CD8-positive, alpha-beta memory T cell (primary cell): Measurements from ENCODE around the gene ADGRG7. TPM values are rescaled to one million over a fixed set of nuclear protein-coding genes. Genes with fewer than 3 reads are reported as not detected.
A peak's percentile ranks its signal among the peaks of the same experiment; 100 is the strongest.
"Not testable (repeated sequence)": the region's sequence is repeated elsewhere in the genome, so short reads cannot be mapped to it uniquely, and the experiment has no call there.

ENCODE experiments used
- CTCF ChIA-PET: fragments of 350-600 bp; sonication (Branson Sonifier 250); formaldehyde crosslinking; loops from one replicate; lab custom pipeline; 2021; ENCODE audit warnings: antibody characterized with exemption; lab: Charles Lee
- POLR2A ChIA-PET: fragments of 350-600 bp; sonication (Branson Sonifier 250); formaldehyde crosslinking; loops from one replicate; lab custom pipeline; 2021; ENCODE audit warnings: antibody characterized with exemption; lab: Charles Lee
- DNase-seq, 5 donors: peaks; one replicate each; pipeline versions ENCODE4 v3.0.0 to v3.0.0-alpha.2; 2020 to 2022; ENCODE audit warnings: mixed read lengths in 1 of 5
- H3K27ac ChIP-seq: one replicate; pipeline ENCODE4 v1.7.0; 2013; ENCODE audit warnings: low read depth, mild to moderate bottlenecking, low read length, moderate library complexity
- H3K27me3 ChIP-seq: 2 replicates; pipeline ENCODE4 v1.7.0; 2013; ENCODE audit warnings: low read length, mild to moderate bottlenecking; ENCODE audit not compliant: insufficient read depth, poor library complexity, severe bottlenecking
- H3K36me3 ChIP-seq: 2 replicates; pipeline ENCODE4 v1.7.0; 2013; ENCODE audit warnings: mild to moderate bottlenecking, low read length, moderate library complexity; ENCODE audit not compliant: insufficient read depth
- H3K4me1 ChIP-seq: 2 replicates; pipeline ENCODE4 v1.7.0; 2013; ENCODE audit warnings: mild to moderate bottlenecking, low read length, moderate library complexity; ENCODE audit not compliant: insufficient read depth
- H3K4me3 ChIP-seq: 2 replicates; pipeline ENCODE4 v1.7.0; 2013; ENCODE audit warnings: mild to moderate bottlenecking, low read length
- H3K9me3 ChIP-seq: 2 replicates; pipeline ENCODE4 v1.7.0; 2013; ENCODE audit warnings: mild to moderate bottlenecking, low read length
- H3K27ac Mint-ChIP-seq, 8 donors: one replicate each; pipeline ENCODE4 v1.8.0; 2020 to 2021; ENCODE audit warnings: mixed read lengths in 8 of 8, mild to moderate bottlenecking in 6 of 8, inconsistent platforms in 3 of 8, moderate library complexity in 3 of 8
- H3K27me3 Mint-ChIP-seq, 2 donors: one replicate each; pipeline ENCODE4 v1.8.0; 2020 to 2021; ENCODE audit warnings: mixed read lengths in 2 of 2, mild to moderate bottlenecking in 1 of 2, moderate library complexity in 1 of 2
- H3K36me3 Mint-ChIP-seq, 3 donors: one replicate each; pipeline ENCODE4 v1.8.0; 2020 to 2021; ENCODE audit warnings: mixed read lengths in 3 of 3, inconsistent platforms in 1 of 3, mild to moderate bottlenecking in 1 of 3
- H3K4me1 Mint-ChIP-seq, 3 donors: one replicate each; pipeline ENCODE4 v1.8.0; 2020 to 2021; ENCODE audit warnings: mixed read lengths in 3 of 3, inconsistent platforms in 1 of 3, mild to moderate bottlenecking in 1 of 3
- H3K4me3 Mint-ChIP-seq, 7 donors: one replicate each; pipeline ENCODE4 v1.8.0; 2020 to 2021; ENCODE audit warnings: mixed read lengths in 7 of 7, mild to moderate bottlenecking in 6 of 7, moderate library complexity in 4 of 7, inconsistent platforms in 2 of 7
- H3K9me3 Mint-ChIP-seq, 5 donors: one replicate each; pipeline ENCODE4 v1.8.0; 2020 to 2022; ENCODE audit warnings: mixed read lengths in 5 of 5, mild to moderate bottlenecking in 3 of 5, moderate library complexity in 2 of 5, inconsistent platforms in 1 of 5
- polyA plus RNA-seq: library from polyadenylated mRNA; unstranded; fragments of 300-500 nt; fragmentation: Illumina TruSeq; gene quantifications from one replicate; pipeline ENCODE4 v1.2.3, GENCODE V29; 2021
- total RNA-seq, 2 experiments: library from RNA; stranded (reverse); gene quantifications; one replicate each; pipeline ENCODE4 v1.2.3, GENCODE V29; 2021

The ADGRG7 gene
- total and polyA plus RNA-seq, 3 experiments from 2014 or later, result not detected

DNA sequence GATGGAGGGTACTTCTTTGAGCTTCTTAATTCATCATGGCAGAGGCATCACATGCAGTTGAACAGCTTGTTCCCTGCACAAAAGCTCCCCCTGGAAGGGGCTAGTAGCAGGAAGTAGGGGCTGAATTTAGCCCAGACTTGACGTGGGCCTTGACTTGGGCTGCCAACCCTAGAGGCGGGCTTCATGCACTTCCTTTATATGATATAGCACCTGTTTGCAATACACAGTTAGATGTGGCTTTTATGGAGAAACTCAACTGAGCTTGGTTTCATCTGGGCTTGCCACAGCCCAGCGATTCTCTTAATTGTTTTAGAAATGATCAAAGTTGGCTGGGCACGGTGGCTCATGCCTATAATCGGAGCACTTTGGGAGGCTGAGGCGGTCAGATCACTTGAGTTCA, 33.7 kb upstream of the ADGRG7 start:
- Mint-ChIP-seq H3K9me3 (no peaks in the 10 kb centered on the region), H3K4me1 (no peaks in the 10 kb centered on the region), H3K4me3 (no peak overlapping the region), H3K36me3 (no peaks in the 10 kb centered on the region), H3K27me3 (peaks cover 6 to 21% of the 10 kb centered on the region in 2 donors), H3K27ac (no peak overlapping the region)
- Histone ChIP-seq H3K27me3 (no peaks in the 10 kb centered on the region), H3K9me3 (no peaks in the 10 kb centered on the region), H3K4me1 (no peaks in the 10 kb centered on the region), H3K27ac (no peak overlapping the region), H3K36me3 (no peaks in the 10 kb centered on the region), H3K4me3 (no peak overlapping the region)
- POLR2A ChIA-PET, result no interaction called here
- CTCF ChIA-PET, result no interaction called here
- DNase-seq, result no peak

DNA sequence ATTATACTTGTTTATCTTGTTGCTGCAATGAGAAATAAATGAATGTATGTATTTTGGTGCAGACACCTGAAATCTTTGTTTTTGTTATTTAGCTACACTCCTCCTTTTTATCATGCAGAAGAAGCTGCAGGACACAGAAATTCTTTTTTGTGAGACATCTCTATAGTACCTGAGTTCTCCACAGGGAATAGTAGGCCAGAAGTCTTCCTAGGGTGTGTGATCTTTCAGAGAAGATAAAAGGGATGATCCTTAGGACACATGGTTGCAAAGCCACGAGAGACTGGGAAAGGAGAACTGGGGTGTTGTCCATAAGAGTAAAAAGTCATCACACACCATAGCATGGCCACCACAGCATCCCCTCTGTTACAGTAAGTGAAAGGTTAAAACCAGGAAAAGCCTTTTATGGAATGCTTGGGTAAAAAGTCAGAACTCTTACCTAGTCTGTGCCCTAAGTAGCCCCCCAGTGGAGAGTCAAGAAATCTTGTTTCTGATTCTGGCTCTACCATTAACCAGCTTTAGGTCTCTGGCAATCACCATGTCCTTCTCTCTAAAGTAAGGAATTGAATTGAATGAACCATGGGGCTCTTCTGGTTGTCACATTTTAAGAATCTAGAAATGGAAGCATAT, 31.9 kb upstream of the ADGRG7 start:
- CTCF ChIA-PET, result interaction anchor here (1.2 kb wide), 1 partner anchor 12 kb away, joined by 3 read pairs; no protein-coding TSS in a partner anchor

DNA sequence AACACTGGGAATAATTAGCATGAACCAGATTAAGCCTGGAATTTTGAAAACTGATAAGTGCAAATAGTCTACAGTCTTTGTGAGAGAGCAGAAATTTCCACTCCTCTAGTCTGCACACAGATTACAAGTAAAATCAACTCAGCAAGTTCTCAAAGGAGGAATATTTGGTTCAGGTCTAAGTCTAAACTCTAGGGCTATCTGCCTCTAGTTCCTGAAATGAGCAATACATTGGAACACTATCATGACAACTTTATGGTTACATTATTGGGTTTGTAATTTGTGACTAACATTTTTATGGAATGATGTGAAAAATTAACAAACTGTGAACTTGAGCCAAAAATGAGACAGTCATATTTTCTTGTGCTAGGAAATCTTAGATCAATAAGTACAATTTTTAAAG, 30.8 kb upstream of the ADGRG7 start:
- H3K27me3 Mint-ChIP-seq, result peaks cover 6 to 29% of the 10 kb centered on the region in 2 donors
- Histone ChIP-seq H3K27me3 (no peaks in the 10 kb centered on the region), H3K36me3 (no peaks in the 10 kb centered on the region), H3K4me3 (no peak overlapping the region), H3K9me3 (no peaks in the 10 kb centered on the region), H3K4me1 (no peaks in the 10 kb centered on the region), H3K27ac (no peak overlapping the region)
- POLR2A ChIA-PET, result no interaction called here
- no peak overlapping the region for H3K4me3 Mint-ChIP-seq
- no peaks in the 10 kb centered on the region for H3K36me3 Mint-ChIP-seq
- H3K9me3 Mint-ChIP-seq, result no peaks in the 10 kb centered on the region
- H3K27ac Mint-ChIP-seq, result no peak overlapping the region
- H3K4me1 Mint-ChIP-seq, result no peaks in the 10 kb centered on the region
- no peak for DNase-seq
- CTCF ChIA-PET, result no interaction called here

More for the DNA sequence above, 31.9 kb upstream of the ADGRG7 start:
- no peaks in the 10 kb centered on the region for H3K9me3 ChIP-seq
- H3K36me3 ChIP-seq, result no peaks in the 10 kb centered on the region
- H3K4me3 ChIP-seq, result no peak overlapping the region
- DNase-seq, result no peak
- Mint-ChIP-seq H3K27ac (no peak overlapping the region), H3K4me3 (no peak overlapping the region), H3K4me1 (no peaks in the 10 kb centered on the region), H3K9me3 (no peaks in the 10 kb centered on the region), H3K36me3 (no peaks in the 10 kb centered on the region), H3K27me3 (peaks cover 6 to 29% of the 10 kb centered on the region in 2 donors)
- no peaks in the 10 kb centered on the region for H3K4me1 ChIP-seq
- H3K27ac ChIP-seq, result no peak overlapping the region
- H3K27me3 ChIP-seq, result no peaks in the 10 kb centered on the region
- POLR2A ChIA-PET, result no interaction called here

DNA sequence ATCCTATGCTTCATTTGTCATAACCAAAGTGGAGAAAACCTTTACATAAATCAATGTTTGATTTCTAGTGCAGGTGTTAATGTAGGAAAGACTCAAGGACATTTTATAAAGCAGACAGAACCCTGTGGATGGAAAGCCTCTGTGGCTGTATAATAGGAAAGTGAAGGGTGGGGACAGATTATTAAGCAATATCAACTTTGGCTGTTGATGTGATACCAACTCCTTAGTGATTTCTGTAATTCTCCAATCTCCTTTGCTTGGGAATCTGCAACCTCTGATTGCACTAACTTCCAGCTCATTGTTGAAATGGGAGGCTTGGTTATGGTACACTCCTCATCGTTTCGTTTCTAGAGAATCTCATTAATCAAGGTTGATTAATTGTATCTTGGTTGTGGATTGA, 29.3 kb upstream of the ADGRG7 start:
- H3K4me3 ChIP-seq, result no peak overlapping the region
- POLR2A ChIA-PET, result no interaction called here

DNA sequence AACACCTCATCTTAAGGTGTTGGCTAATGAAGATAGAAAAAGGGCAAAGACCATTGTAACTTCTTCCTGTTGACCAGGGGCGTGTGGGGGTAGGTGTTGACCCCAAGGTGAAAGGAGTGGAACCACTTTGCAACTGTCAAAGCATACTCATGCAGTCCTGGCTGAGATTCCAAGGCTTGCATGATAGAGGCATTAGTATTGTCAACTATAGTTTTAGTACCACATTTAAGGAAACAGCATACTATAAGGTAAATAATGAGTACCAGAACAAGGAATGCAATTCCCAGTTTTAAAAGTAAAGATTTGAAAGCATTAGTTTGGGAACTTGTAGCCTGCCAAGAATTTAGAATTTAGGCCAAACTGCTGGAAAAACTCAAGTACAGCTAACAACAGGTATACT, 27.8 kb upstream of the ADGRG7 start:
- no peaks in the 10 kb centered on the region for H3K36me3 Mint-ChIP-seq

More for the DNA sequence above, 29.3 kb upstream of the ADGRG7 start:
- Mint-ChIP-seq H3K4me1 (no peaks in the 10 kb centered on the region), H3K27me3 (peaks cover 6 to 18% of the 10 kb centered on the region in 2 donors), H3K36me3 (no peaks in the 10 kb centered on the region), H3K4me3 (no peak overlapping the region), H3K27ac (no peak overlapping the region), H3K9me3 (no peaks in the 10 kb centered on the region)
- H3K27ac ChIP-seq, result no peak overlapping the region
- no peak for DNase-seq
- no peaks in the 10 kb centered on the region for H3K27me3 ChIP-seq
- H3K36me3 ChIP-seq, result no peaks in the 10 kb centered on the region
- CTCF ChIA-PET, result interaction anchor here (1.5 kb wide), 1 partner anchor 10 kb away, joined by 4 read pairs; no protein-coding TSS in a partner anchor
- H3K4me1 ChIP-seq, result no peaks in the 10 kb centered on the region
- H3K9me3 ChIP-seq, result no peaks in the 10 kb centered on the region

DNA sequence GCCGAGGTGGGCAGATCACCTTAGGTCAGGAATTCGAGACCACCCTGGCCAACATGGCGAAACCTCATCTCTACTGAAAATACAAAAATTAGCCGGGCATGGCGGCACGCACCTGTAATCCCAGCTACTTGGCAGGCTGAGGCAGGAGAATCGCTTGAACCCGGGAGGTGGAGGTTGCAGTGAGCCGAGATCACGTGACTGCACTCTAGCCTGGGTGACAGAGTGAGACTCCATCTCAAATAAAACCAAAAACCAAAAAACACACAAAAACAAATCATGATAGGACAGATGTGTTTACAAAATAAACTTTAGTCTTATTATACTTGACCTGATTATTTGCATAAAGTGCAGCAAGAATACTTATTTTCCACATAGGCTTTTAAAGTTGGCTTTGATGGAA, 27.2 kb upstream of the ADGRG7 start:
- H3K27ac Mint-ChIP-seq, DNase-seq, H3K27me3 ChIP-seq, H3K4me3 Mint-ChIP-seq, H3K27me3 Mint-ChIP-seq, H3K4me1 ChIP-seq, H3K27ac ChIP-seq, H3K36me3 ChIP-seq, H3K4me1 Mint-ChIP-seq, H3K36me3 Mint-ChIP-seq, H3K9me3 Mint-ChIP-seq, H3K9me3 ChIP-seq, CTCF ChIA-PET, POLR2A ChIA-PET, H3K4me3 ChIP-seq: not testable (repeated sequence)

More for the DNA sequence above, 27.8 kb upstream of the ADGRG7 start:
- no peaks in the 10 kb centered on the region for H3K36me3 ChIP-seq
- no peak overlapping the region for H3K4me3 Mint-ChIP-seq
- ChIA-PET CTCF (no interaction called here), POLR2A (no interaction called here)
- no peak for DNase-seq
- H3K4me1 ChIP-seq, result no peaks in the 10 kb centered on the region
- no peak overlapping the region for H3K27ac ChIP-seq
- H3K27me3 Mint-ChIP-seq, result peaks cover 6 to 11% of the 10 kb centered on the region in 2 donors
- H3K9me3 ChIP-seq, result no peaks in the 10 kb centered on the region
- no peak overlapping the region for H3K4me3 ChIP-seq
- no peak overlapping the region for H3K27ac Mint-ChIP-seq
- H3K9me3 Mint-ChIP-seq, result no peaks in the 10 kb centered on the region
- no peaks in the 10 kb centered on the region for H3K27me3 ChIP-seq
- no peaks in the 10 kb centered on the region for H3K4me1 Mint-ChIP-seq

DNA sequence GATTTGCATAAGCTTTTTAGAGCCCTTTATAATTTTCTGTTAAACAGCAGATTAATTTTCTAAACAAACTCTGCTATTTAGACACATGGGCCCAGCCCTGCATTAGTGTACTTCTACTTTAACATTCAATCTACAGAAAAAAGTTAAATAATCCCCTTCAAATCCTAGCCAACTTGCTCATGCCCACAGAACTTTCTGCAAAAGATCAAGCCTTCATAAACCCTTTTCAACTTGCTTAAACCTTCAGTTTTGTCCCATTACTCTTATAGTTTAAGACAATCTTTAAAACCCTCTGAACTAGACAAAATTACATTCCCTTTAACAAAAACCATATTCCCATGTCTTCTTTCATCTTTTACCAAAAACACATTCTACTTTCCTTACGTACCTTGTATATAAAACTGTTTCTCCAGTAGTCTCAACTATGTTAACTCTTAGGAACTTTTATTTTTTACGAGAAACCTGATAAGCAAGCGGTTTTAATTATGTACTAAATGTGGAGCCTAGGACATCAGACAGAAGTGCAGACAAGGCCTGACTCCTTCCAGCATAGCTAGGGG, 25.2 kb upstream of the ADGRG7 start:
- no peaks in the 10 kb centered on the region for H3K9me3 ChIP-seq
- peaks cover 6 to 8% of the 10 kb centered on the region in 2 donors for H3K27me3 Mint-ChIP-seq
- no peak overlapping the region for H3K27ac ChIP-seq
- no peaks in the 10 kb centered on the region for H3K36me3 Mint-ChIP-seq
- no peak overlapping the region for H3K4me3 Mint-ChIP-seq
- no peaks in the 10 kb centered on the region for H3K27me3 ChIP-seq
- H3K4me1 ChIP-seq, result no peaks in the 10 kb centered on the region
- ChIA-PET POLR2A (no interaction called here), CTCF (no interaction called here)
- no peak for DNase-seq
- H3K36me3 ChIP-seq, result no peaks in the 10 kb centered on the region
- no peaks in the 10 kb centered on the region for H3K9me3 Mint-ChIP-seq
- H3K27ac Mint-ChIP-seq, result no peak overlapping the region
- no peak overlapping the region for H3K4me3 ChIP-seq
- H3K4me1 Mint-ChIP-seq, result no peaks in the 10 kb centered on the region

DNA sequence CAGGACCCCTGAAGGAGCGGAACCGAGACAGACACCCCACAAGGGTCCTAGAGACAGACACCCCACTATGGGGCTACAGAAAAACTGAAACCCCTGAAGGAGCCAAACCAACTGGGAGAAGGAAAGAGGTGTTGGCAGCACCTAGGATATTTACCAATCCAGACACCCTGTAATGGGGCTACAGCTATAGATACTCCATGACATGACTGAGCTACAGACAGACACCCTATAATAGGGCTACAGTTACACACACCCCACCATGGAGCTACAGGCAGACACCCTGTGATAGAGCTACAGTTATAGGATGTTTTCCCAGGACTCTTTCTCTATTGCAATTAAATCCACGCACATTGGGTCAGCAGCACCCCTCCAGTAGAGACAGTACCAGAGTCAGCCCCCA, 22.6 kb upstream of the ADGRG7 start:
- Mint-ChIP-seq H3K4me3 (no peak overlapping the region), H3K27me3 (no peaks in the 10 kb centered on the region), H3K9me3 (no peaks in the 10 kb centered on the region), H3K27ac (peak overlapping the region in 1 of 8 donors; percentile 10), H3K4me1 (peaks cover 3 to 6% (median 3%) of the 10 kb centered on the region in 3 donors), H3K36me3 (no peaks in the 10 kb centered on the region)
- Histone ChIP-seq H3K27ac (no peak overlapping the region), H3K27me3 (no peaks in the 10 kb centered on the region), H3K9me3 (no peaks in the 10 kb centered on the region), H3K36me3 (no peaks in the 10 kb centered on the region), H3K4me3 (no peak overlapping the region), H3K4me1 (peaks cover 3% of the 10 kb centered on the region)
- DNase-seq, result no peak
- POLR2A ChIA-PET, result no interaction called here
- CTCF ChIA-PET, result no interaction called here
